DMS 273 (cell line): Measurements from ENCODE around the gene DNAH17.

Experiments used
- DNase-seq: peaks from one replicate; lab custom pipeline; 2025; ENCODE audit not compliant: unreplicated experiment; lab: John Stamatoyannopoulos, UW

The DNAH17 gene

DNA sequence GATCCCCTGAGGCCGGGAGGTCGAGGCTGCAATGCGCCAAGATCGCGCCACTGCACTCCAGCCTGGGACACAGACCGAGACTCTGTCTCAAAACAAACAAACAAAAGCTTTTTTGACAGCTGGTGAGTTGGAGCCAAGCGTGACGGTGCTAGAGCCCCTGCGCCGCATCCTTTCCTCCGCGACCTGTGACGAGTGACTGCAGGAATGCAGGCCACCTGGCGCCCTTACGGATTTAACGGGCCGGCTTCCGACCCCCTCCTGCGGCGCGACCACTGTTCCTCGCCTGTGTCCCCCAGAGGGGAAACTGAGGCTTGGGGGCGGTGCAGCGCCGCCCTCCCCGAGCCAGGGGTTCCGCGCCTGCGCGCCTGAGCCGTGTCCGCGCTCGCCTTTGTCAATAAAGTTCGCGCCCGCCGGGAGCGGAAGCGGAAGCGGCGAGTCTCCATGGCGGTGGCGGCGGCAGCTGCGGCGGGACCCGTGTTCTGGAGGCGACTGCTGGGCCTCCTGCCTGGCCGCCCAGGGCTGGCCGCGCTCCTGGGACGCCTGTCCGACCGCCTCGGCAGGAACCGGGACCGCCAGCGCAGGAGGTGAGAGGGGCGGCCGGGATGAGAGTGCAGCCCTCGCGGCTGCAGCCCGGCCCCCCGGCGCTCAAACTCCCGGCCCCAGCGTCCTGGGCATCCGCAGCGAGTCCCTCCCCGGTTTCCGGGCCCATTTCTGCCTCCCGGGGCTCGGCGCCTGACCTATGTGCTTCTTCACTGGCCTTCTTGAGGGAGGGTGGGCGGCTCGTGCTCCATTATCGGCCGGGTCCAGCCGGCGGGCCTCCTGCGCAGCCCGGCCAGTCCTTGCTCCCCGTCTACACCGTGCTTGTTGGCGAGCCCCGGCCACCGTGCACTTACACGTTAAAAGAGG, 198.7 kb downstream of the DNAH17 start, which contains the start of gene PGS1:
PGS1 (plus strand) TSS at position 425 of the 906 bp plus-strand sequence; CDS start at position 442, 17 bp downstream.
- DNase-seq, result peak; percentile 91

DNA sequence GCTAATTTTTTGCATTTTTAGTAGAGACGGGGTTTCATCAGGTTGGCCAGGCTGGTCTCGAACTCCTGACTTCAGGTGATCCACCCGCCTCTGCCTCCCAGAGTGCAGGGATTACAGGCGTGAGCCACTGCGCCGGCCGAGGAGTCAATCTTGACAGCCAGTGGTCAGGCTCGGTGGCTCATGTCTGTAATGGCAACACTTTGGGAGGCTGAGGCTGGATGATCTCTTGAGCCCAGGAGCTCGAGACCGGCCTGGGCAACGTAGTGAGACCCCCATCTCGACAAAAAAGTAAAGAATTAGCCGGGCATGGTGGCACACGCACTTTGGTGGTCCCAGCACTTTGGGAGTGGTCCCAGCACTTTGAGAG, 199.4 kb downstream of the DNAH17 start:
- no peak for DNase-seq

GRCh38 chr17:78376161-78376560, 201.0 kb downstream of the DNAH17 start:
- no peak for DNase-seq

GRCh38 chr17:78375401-78376151, 201.6 kb downstream of the DNAH17 start:
- DNase-seq, result no peak

DNA sequence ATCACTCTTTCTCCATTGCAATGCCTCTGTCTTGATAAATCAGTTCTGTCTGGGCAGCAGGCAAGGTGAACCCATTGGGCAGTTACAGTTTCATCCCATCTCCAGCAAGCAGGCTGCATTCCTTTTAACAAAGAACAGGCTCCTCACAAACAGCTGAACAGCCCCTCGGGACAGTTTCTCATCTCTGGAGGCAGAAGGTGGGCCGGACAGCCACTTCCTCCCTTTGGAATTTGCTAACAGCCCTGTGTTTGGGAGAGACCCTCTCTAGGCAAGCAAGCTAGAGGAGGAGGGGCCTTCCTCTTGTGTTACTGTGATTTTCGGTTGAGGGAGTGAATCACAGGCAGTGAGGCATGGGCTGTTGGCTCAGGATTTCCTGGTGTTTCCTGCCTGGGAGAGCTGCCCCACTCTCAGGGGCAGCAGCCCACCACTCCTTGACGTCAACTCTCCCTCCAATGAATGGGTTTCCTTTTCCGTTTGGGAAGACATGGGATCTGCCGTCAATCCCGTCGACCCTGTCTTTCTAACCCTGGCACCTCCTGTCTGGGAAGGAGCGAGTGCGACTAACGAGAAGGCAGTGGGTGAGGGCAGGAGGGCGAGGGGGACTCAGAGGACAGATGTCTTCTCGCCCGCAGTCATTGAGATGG, 202.4 kb downstream of the DNAH17 start:
- DNase-seq, result no peak

DNA sequence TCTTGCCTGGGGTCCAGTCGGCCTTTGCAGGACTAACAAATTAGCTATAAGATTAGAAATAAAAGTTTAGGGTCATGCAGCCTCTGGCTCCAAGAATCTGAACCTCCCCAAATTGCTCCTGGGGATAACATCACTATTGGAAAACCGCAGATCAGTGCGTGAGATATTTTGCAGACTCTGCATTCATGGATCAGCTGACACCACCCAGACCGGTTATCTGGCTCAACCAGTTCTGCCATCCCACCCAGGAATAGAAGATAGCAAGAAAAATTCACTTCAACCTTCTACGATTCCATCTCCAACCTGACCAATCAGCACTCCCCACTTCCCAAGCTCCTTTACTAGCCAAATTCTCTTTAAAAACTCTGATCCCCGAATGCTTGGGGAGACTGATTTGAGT, 203.0 kb downstream of the DNAH17 start:
- DNase-seq, result no peak
